Measurements from ENCODE around the gene IRF3. TPM values are rescaled to one million over a fixed set of nuclear protein-coding genes. Genes with fewer than 3 reads are reported as not detected.

The IRF3 gene
- total RNA-seq, 1 donor from 2014 or later: 59.4 TPM

DNA sequence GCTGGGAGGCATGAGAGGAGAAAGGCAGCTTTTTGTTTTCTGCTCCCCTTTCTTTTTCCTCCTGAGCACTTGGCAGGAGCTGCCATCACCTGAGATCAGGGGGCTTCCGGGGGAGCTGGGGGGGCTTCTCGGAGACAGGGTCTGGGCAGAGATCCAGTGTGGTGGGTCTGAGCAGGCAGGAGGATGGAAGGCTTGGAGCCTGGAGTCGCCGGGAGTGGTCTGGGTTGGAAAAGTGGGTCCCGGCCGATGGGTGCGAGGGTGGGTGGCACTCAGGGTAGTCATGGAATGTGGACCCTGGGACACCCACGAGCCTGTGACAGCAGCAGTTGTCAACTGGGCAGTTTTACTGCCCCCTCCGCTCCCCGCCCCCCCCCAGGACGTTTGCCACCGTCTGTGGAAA is 21.5 kb upstream of the IRF3 start:
- Histone ChIP-seq H3K27ac (no peak overlapping the region), H3K9me3 (no peaks in the 10 kb centered on the region), H3K36me3 (peaks cover 0 to 46% of the 10 kb centered on the region in 2 donors), H3K27me3 (no peaks in the 10 kb centered on the region), H3K4me1 (peaks cover 21% of the 10 kb centered on the region), H3K4me3 (no peak overlapping the region)
- TF ChIP-seq, protein P1, sequence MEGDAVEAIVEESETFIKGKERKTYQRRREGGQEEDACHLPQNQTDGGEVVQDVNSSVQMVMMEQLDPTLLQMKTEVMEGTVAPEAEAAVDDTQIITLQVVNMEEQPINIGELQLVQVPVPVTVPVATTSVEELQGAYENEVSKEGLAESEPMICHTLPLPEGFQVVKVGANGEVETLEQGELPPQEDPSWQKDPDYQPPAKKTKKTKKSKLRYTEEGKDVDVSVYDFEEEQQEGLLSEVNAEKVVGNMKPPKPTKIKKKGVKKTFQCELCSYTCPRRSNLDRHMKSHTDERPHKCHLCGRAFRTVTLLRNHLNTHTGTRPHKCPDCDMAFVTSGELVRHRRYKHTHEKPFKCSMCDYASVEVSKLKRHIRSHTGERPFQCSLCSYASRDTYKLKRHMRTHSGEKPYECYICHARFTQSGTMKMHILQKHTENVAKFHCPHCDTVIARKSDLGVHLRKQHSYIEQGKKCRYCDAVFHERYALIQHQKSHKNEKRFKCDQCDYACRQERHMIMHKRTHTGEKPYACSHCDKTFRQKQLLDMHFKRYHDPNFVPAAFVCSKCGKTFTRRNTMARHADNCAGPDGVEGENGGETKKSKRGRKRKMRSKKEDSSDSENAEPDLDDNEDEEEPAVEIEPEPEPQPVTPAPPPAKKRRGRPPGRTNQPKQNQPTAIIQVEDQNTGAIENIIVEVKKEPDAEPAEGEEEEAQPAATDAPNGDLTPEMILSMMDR (IDR thresholded peaks at IDR 0.05): no peak
- TF ChIP-seq POLR2AphosphoS5 (IDR thresholded peaks at IDR 0.05; ENCODE audit: insufficient read depth in 1 of 2, low read depth in 1 of 2): no peak
- TF ChIP-seq POLR2A (IDR thresholded peaks at IDR 0.05): no peak
- intact Hi-C loops (cut with DNase I): no loop called here
- no peak for DNase-seq (ENCODE audit: extremely low spot score in 2 of 2)

DNA sequence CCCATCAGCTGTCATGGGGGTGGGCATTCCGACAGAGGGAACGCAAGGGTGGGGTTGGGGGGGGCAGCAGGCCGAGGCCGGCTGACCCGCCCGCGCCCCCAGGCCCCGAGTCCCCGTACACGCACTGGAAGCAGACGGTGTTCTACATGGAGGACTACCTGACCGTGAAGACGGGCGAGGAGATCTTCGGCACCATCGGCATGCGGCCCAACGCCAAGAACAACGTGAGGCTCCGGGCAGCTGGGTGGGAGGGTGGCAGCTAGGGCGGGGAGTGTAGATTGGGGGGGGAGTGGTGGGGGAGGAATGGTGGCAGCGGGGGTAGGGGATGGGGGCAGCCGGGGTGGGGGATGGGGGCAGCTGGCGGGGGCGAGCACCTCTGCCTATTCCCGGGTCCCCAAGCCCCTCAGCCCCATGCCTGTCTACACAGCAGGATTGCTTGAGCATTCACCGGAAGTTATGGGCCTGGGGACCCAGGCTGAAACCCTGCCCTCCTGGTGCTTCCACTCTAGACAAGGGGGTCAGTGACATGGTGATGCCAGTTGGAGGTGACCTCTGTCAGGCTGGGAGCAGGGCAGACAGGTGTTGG is 20.9 kb upstream of the IRF3 start:
- Histone ChIP-seq H3K4me3 (no peak overlapping the region), H3K36me3 (peaks cover 0 to 52% of the 10 kb centered on the region in 2 donors), H3K4me1 (peaks cover 20% of the 10 kb centered on the region), H3K27ac (no peak overlapping the region), H3K27me3 (no peaks in the 10 kb centered on the region), H3K9me3 (no peaks in the 10 kb centered on the region)
- TF ChIP-seq POLR2AphosphoS5 (IDR thresholded peaks at IDR 0.05; ENCODE audit: insufficient read depth in 1 of 2, low read depth in 1 of 2) (no peak), POLR2A (IDR thresholded peaks at IDR 0.05) (no peak)
- TF ChIP-seq, protein P1 (IDR thresholded peaks at IDR 0.05): no peak
- intact Hi-C loops (cut with DNase I): no loop called here
- DNase-seq (ENCODE audit: extremely low spot score in 2 of 2): no peak

DNA sequence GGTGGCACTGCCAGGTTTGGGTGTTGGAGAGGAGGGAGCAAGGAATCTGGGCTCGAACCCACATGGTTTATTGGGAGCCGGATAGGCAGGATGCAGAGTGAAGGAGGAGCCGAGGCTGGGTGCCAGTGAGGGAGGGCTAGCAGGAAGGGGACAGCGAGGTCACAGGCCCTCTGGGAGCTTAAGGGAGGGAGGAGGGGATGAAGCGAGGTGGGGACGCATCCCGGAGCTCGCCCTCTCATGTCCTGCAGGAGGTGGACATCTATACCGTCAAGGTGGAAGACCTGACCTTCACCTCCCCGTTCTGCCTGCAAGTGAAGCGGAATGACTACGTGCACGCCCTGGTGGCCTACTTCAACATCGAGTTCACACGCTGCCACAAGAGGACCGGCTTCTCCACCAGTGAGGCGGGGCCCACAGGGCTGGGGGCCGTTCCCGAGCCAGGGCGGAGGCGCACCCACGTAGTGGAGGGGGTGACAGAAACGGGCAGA is 20.2 kb upstream of the IRF3 start:
- H3K4me1 ChIP-seq: peaks cover 22% of the 10 kb centered on the region
- DNase-seq (ENCODE audit: extremely low spot score in 2 of 2): no peak
- H3K4me3 ChIP-seq: no peak overlapping the region
- H3K9me3 ChIP-seq: no peaks in the 10 kb centered on the region
- H3K36me3 ChIP-seq: peaks cover 0 to 58% of the 10 kb centered on the region in 2 donors
- no peaks in the 10 kb centered on the region for H3K27me3 ChIP-seq
- intact Hi-C loops (cut with DNase I): no loop called here
- H3K27ac ChIP-seq: no peak overlapping the region
- TF ChIP-seq POLR2A (IDR thresholded peaks at IDR 0.05): no peak
- TF ChIP-seq POLR2AphosphoS5 (IDR thresholded peaks at IDR 0.05; ENCODE audit: insufficient read depth in 1 of 2, low read depth in 1 of 2): no peak
- TF ChIP-seq, protein P1 (IDR thresholded peaks at IDR 0.05): no peak

GRCh38 chr19:49684983-49685553 is 19.4 kb upstream of the IRF3 start:
- no peak for DNase-seq (ENCODE audit: extremely low spot score in 2 of 2)
- TF ChIP-seq, protein P1 (IDR thresholded peaks at IDR 0.05): no peak
- TF ChIP-seq POLR2AphosphoS5 (IDR thresholded peaks at IDR 0.05; ENCODE audit: insufficient read depth in 1 of 2, low read depth in 1 of 2) (no peak), POLR2A (IDR thresholded peaks at IDR 0.05) (no peak)
- Histone ChIP-seq H3K4me1 (peaks cover 27% of the 10 kb centered on the region), H3K9me3 (no peaks in the 10 kb centered on the region), H3K36me3 (peaks cover 0 to 58% of the 10 kb centered on the region in 2 donors), H3K27me3 (no peaks in the 10 kb centered on the region), H3K27ac (no peak overlapping the region), H3K4me3 (no peak overlapping the region)
- intact Hi-C loops (cut with DNase I): no loop called here
